ENCODE results near the gene CPM. TPM values are rescaled to one million over a fixed set of nuclear protein-coding genes. Genes with fewer than 3 reads are reported as not detected.

CPM gene
- total RNA-seq, 3 donors from 2014 or later (not counting 1 experiment from before 2014, with no cell fraction given) = 0.25 to 1.6 (median 0.68) TPM

DNA sequence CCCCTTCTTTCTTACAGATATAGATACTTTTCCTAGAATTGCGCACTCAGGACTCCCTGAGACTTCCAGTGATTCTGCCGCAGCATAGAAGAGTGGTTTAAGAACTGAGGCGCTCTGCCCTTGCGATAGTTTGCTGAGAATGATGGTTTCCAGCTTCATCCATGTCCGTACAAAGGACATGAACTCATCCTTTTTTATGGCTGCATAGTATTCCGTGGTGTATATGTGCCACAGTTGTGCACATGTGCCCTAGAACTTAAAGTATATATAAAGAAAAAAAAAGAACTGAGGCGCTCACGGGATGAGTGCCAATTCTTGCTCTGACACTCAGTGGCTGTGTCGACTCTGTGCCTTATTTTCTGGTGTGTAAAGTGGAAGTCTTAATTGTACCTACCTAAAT lies 1.4 kb upstream of the CPM start:
- no peaks in the 10 kb centered on the region for H3K36me3 ChIP-seq (ENCODE audit: control insufficient read depth, insufficient read depth, low read length)
- peak overlapping the region; percentile 65 for H3K4me3 Mint-ChIP-seq
- no peak for ATAC-seq

DNA sequence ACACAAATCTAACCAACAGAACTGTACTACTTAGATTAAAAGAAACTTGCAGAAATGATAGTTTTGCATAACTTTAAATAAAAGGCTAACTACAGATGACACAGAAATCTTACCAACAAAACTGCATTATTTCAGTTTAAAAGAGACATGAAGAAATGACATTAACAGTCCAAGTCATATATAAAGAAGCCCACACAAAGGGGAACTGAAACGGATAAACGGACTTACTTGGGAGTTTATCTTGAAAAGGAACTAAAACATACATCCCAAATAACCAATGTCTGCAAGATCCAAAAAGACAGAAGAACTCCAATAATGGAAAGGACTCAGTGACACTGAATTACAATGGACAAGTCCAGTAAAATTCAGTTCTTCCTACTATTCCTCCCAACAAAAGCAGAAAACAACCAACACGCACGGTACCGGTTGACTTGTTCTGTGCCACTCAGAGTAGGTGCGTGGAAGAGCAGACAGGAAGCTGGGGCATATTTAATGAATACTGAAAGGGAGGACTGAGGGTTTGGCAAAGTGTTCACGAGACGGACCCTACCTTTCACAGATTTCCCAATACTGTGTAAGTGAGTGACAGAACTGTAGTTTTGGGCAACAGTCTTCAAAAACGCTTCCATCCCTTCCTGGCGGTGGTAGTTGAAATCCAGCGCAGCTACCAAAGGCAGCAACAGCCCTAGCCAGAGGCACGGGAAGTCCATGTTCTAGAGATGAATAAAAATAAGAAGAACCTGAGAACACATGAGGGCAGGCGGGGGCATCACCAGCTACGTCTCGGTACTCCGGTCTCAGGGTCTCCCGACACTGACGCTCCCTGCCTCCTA lies 627 bp downstream of the CPM start:
- 2% methylated on average over 17 of the region's 18 CpGs for WGBS (ENCODE audit: insufficient coverage)
- ATAC-seq (peak; percentile 9 to 41 (median 20)), DNase-seq (peak in 1 of 2 donors; percentile 37)
- intact Hi-C loops (cut with micrococcal nuclease) = no loop called here
- no peak overlapping the region for H3K27ac ChIP-seq (ENCODE audit: low read length)
- no peaks in the 10 kb centered on the region for H3K36me3 Mint-ChIP-seq
- no peak overlapping the region for H3K27ac Mint-ChIP-seq
- TF ChIP-seq, protein P1, sequence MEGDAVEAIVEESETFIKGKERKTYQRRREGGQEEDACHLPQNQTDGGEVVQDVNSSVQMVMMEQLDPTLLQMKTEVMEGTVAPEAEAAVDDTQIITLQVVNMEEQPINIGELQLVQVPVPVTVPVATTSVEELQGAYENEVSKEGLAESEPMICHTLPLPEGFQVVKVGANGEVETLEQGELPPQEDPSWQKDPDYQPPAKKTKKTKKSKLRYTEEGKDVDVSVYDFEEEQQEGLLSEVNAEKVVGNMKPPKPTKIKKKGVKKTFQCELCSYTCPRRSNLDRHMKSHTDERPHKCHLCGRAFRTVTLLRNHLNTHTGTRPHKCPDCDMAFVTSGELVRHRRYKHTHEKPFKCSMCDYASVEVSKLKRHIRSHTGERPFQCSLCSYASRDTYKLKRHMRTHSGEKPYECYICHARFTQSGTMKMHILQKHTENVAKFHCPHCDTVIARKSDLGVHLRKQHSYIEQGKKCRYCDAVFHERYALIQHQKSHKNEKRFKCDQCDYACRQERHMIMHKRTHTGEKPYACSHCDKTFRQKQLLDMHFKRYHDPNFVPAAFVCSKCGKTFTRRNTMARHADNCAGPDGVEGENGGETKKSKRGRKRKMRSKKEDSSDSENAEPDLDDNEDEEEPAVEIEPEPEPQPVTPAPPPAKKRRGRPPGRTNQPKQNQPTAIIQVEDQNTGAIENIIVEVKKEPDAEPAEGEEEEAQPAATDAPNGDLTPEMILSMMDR (IDR thresholded peaks at IDR 0.05) = no peak
- H3K4me3 Mint-ChIP-seq = peak overlapping the region; percentile 85
- H3K36me3 ChIP-seq (ENCODE audit: control insufficient read depth, insufficient read depth, low read length) = no peaks in the 10 kb centered on the region
- peak overlapping the region; percentile 46 for H3K4me3 ChIP-seq (ENCODE audit: low read length)
- H3K4me1 Mint-ChIP-seq = peaks cover 9 to 12% of the 10 kb centered on the region in 2 donors
- peaks cover 21 to 31% of the 10 kb centered on the region in 2 donors for H3K27me3 Mint-ChIP-seq (ENCODE audit: low read depth in 2 of 2)
- no peaks in the 10 kb centered on the region for H3K9me3 Mint-ChIP-seq
- H3K27me3 ChIP-seq (ENCODE audit: control insufficient read depth, insufficient read depth, low read length) = peaks cover 13% of the 10 kb centered on the region
- H3K4me1 ChIP-seq (ENCODE audit: control insufficient read depth, insufficient read depth, low read length) = peaks cover 13% of the 10 kb centered on the region
- no peaks in the 10 kb centered on the region for H3K9me3 ChIP-seq (ENCODE audit: control insufficient read depth, insufficient read depth, low read length)

More for the DNA sequence above, 1.4 kb upstream of the CPM start:
- Histone ChIP-seq H3K27me3 (ENCODE audit: control insufficient read depth, insufficient read depth, low read length) (peaks cover 13% of the 10 kb centered on the region), H3K4me3 (ENCODE audit: low read length) (no peak overlapping the region), H3K27ac (ENCODE audit: low read length) (no peak overlapping the region), H3K9me3 (ENCODE audit: control insufficient read depth, insufficient read depth, low read length) (no peaks in the 10 kb centered on the region), H3K4me1 (ENCODE audit: control insufficient read depth, insufficient read depth, low read length) (peaks cover 13% of the 10 kb centered on the region)
- Mint-ChIP-seq H3K27me3 (ENCODE audit: low read depth in 2 of 2) (peaks cover 25 to 39% of the 10 kb centered on the region in 2 donors), H3K27ac (no peak overlapping the region), H3K9me3 (no peaks in the 10 kb centered on the region), H3K36me3 (no peaks in the 10 kb centered on the region), H3K4me1 (peaks cover 9 to 12% of the 10 kb centered on the region in 2 donors)
- DNase-seq = no peak
- WGBS (ENCODE audit: insufficient coverage) = 95% methylated on average over 9 of the region's 9 CpGs
- TF ChIP-seq, protein P1 (IDR thresholded peaks at IDR 0.05) = no peak
- intact Hi-C loops (cut with micrococcal nuclease) = no loop called here

DNA sequence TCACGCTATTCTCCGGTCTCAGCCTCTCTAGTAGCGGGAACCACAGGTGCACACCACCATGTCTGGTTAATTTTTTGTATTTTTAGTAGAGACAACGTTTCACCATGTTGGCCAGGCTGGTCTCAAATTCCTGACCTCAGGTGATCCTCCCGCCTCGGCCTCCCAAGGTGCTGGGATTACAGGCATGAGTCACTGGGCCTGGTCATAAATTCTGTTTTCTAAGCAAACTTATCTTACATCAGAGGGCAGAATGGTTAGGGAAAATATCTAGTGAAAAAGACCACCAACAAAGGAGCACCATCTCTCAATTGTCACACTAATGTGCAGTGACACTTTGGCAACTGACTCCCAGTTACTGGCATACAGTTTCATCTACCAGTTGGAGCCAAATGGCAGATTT lies 2.8 kb downstream of the CPM start:
- 86% methylated on average over 6 of the region's 6 CpGs for WGBS (ENCODE audit: insufficient coverage)
- Histone ChIP-seq H3K27me3 (ENCODE audit: control insufficient read depth, insufficient read depth, low read length) (peaks cover 8% of the 10 kb centered on the region), H3K9me3 (ENCODE audit: control insufficient read depth, insufficient read depth, low read length) (no peaks in the 10 kb centered on the region), H3K27ac (ENCODE audit: low read length) (no peak overlapping the region), H3K4me1 (ENCODE audit: control insufficient read depth, insufficient read depth, low read length) (peaks cover 13% of the 10 kb centered on the region), H3K4me3 (ENCODE audit: low read length) (no peak overlapping the region), H3K36me3 (ENCODE audit: control insufficient read depth, insufficient read depth, low read length) (no peaks in the 10 kb centered on the region)
- Mint-ChIP-seq H3K9me3 (no peaks in the 10 kb centered on the region), H3K4me3 (no peak overlapping the region), H3K4me1 (peaks cover 9 to 12% of the 10 kb centered on the region in 2 donors), H3K27me3 (ENCODE audit: low read depth in 2 of 2) (peaks cover 12 to 14% of the 10 kb centered on the region in 2 donors), H3K36me3 (no peaks in the 10 kb centered on the region), H3K27ac (no peak overlapping the region)
- DNase-seq (no peak), ATAC-seq (no peak)
- intact Hi-C loops (cut with micrococcal nuclease) = no loop called here
- TF ChIP-seq, protein P1 (IDR thresholded peaks at IDR 0.05) = no peak

Measured in natural killer cell (primary cell).